NOMO-1 treated with dmso at 0.1 percent for 144 hours (cell line): ENCODE measurements around the gene TMEM184B.

Experiments
- DNase-seq: peaks from one replicate; lab custom pipeline; 2025; ENCODE audit not compliant: unreplicated experiment; lab: John Stamatoyannopoulos, UW

TMEM184B gene

DNA sequence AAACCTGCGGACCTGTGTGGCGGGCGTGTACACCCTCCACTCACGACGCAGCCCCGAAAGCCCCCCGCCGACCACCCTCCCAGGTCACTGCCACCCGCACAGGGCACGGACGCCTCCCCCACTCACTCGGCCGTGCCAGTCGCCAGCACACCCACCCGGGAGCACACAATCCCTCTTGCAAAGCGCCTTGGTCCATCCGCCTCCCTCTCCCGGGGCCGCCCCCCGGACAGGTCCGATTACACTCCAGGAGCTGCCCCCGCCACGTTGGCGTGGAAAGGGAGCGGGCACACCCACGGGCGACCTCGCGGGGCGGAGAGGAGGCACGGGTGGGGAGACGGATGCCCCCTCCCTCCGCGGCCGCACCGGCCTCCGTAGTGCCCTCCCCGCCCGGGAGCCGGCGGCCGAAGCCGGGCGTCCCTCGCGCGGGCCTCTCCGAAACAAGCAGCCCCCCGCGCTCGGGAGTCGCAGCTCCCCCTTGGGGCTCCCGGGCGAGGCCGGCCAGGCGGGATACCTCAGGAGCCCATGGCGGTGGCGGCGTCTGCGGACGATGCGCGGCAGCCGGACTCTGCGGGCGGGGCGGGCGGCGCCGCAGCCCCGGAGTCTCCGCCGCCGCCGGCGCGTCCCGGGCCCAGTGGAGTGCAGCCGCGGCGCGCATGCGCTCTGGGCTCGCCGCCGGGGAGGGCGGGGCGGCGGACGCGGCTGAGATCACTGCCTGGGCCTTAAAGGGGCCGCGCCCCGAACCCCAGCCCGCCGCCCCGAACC, at the start of gene TMEM184B:
Gene TMEM184B (minus strand): TSS at position 638 of the 762 bp plus-strand sequence. CDS start 25,049 bp downstream, outside the sequence.
- DNase-seq = peak; percentile 37

DNA sequence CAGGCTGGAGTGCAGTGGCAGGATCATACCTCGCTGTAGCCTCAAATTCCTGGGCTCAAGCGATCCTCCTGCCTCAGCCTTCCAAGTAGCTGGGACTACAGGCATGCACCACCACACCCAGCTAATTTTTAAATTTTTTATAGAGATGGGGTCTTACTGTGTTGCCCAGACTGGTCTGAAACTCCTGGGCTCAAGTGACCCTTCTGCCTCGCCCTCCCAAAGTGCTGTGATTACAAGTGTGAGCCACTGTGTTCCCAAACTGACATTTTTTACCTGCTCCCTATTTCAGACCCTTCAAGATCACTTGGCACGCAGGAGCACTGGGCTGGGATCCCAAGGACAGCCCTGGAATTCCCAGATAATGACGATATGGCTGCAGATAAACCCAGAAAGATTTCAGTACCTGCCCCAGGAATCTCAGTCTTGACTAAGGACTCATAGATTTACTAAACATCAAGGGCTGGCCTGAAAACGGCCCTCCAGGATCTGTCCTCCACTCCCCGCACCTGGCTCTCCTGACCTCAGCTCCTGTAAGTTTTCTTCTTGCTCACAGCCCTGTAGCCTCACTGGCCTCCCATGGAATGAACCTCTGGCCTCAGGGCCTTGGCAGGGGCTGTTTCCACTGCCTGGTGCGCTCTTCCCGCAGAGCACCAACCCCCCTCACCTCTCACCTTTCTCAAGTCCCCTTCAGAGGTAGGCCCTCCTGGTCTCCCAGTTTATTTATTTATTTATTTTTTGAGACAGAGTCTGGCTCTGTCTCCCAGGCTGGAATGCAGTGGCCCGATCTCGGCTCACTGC, 48.0 kb upstream of the TMEM184B start:
- no peak for DNase-seq

DNA sequence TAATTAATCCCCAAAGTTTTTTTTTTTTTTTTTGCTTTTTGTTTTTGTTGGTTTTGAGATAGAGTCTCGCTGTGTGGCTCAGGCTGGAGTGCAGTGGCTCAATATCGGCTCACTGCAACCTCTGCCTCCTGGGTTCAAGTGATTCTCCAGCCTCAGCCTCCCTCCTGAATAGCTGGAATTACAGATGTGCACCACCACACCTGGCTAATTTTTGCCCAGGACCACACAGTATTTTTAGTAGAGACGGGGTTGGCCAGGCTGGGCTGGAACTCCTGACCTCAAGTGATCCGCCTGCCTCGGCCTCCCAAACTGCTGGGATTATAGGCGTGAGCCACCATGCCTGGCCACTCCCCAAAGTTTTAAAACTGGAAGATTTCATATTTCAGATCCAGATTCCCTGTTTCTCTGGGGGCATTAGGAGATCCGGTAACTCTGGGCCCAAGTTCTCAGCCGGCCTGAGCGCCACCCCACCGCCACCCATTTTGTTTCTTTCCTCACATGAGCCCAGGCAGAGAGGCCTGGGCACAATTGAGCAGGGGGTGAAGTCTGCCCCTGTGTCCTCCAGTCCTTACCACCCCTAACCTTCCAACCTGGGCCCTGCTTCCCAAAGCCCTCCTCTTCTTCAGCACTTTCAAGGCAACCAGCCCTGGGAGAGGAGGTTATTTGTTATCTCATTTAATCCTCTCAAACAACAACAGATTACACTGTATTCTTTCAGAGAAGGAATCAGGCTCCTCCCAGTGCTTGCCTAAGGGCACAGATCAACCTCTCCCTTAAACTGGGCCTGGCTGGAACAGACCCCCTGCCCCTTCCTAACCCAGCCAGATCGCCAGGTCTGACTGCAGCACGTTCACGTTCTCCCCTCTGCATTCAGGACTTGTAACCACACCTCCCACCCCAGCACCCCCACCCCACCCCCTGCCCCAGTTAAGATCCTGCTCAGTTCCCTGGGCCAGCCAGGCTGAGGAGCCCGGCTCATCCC, 46.3 kb upstream of the TMEM184B start:
- no peak for DNase-seq

DNA sequence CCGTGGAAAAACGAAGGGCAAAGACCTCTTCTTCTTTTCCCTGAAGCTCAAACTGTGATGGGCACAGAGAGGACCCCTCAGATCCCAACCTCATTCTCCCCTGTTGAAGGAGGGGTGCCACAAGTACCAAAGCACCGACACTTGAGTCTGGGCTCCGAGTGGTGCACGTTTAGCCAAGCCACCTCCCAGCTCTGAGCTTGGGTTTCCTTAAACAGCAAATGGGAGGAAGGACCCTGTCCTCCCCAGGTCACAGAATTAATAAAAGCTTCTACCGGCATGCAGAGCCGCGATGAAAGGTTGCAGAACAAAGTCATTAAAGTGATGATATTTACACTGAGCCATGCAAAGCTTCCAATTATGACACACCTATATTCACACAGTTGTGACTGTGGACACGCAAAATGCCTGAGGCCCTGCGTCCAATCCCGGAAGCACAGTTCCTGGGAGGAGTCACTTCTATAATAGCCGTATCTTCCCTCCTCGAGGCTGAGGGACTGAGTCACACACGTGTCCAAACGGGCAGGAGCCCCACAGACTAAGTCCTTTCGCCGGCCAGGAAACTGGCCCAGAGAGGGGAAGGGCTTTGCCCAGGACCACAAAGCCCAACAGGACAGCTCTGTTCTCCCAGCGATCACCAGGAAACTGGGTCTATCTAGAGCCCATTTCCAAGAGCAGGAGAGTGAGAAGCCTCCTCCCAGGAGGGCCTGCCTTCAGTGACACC, 45.3 kb upstream of the TMEM184B start:
- DNase-seq = peak; percentile 70

DNA sequence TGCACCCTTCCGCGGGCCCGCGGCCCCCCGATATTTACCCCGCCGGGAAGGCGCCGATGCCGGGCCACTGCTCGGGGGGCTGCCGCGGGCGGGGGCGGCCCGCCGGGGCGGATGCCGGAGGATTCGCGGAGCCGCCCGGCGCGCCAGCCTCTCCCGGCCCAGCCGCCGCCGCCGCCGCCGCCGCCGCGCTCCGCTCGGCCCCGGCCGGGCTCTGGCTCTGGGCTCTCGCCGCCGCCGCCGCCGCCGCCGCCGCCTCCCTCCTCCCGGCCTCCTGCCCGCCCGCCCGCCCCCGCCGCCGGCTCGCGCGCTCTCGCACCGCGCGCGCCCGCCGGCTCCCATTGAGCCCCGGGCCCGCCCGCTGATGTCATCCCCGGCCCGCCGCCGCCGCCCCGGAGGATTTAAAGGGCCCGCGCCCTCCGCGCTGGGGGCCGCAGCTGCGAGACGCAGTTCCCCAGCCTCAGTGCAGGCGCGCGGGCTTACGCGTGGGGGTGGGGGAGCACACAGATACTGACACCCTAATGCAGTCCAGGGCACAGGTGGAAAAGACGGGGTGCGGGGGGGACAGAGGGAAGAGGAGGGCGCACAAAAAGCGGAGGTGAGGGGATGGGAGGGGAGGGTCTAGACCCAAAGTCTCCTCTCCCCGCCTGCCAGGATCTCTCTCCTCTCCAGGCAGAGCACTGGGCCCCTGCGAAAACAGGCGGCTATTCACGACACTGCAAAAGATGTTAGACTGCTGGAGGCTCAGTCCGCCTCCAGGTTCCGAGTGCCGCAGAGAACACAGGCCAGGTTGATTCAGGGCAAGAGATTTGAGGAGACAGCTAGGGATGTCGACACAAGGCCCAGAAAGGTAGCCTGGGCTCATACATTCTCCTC, 44.5 kb upstream of the TMEM184B start, which contains the start of gene CSNK1E:
Gene CSNK1E (minus strand): TSS at position 312 of the 873 bp plus-strand sequence. CDS start 3,276 bp downstream, outside the sequence.
- peak; percentile 39 for DNase-seq

DNA sequence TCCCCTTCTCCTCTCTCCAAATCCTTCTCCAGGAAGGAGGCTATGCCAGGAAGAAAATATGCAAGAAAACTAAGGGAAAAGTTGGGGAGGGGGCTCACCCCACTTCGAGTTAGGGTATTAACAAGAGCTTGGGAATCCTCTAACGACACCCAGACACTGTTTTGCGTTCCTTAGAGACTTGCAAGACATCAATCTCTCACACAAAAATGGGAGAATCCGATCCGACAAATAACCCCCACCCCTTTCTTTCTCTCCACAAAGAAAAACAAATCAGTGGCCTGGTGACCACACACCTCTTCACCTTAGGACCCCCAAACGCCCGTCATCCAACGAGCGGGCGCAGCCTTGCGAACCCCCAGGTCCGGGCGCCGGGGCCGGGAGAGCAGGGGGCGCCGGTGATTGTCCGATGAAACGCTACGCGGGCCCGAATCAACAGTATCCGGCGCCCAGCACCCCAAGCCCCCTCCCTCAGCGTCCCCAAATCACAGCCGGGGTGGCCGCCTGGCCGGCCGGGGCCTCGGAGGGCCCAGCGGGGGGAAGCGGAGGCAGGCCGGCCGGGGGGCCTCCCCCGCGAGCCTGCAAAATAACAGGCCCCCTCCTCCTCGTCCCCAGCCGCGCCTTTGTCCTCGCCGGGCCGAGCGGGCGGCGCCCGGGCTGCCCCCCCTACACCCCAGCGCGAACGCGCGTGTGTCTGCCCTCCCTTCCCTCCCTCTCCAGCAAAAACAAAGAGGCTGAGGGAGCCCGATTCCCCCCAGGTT, 43.7 kb upstream of the TMEM184B start:
- DNase-seq = no peak

DNA sequence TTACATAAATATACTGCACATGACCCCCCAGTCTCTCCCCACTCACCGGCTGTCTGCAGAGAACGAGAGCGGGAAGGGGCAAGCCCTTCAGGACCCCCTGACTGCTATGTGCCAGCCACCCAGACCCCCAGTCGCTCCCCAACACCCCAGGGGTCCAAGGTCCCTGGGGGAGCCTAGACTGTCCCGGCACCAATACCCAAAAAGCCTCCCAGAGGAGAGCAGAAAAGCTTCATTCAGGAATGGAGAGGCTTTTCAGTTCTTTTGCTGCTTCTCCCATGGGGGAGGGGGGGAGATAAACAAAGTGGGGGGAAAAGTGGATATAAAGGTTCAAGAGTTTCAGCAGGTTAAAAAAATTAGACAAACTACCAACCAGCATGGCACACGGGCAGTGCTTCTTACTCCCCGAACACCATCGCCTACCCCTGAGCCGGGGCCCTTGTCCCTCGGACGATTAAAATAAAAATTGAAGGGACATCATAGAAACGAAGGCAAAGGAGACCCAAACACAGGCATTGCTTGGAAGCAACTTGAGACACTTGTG, 43.1 kb upstream of the TMEM184B start:
- no peak for DNase-seq

DNA sequence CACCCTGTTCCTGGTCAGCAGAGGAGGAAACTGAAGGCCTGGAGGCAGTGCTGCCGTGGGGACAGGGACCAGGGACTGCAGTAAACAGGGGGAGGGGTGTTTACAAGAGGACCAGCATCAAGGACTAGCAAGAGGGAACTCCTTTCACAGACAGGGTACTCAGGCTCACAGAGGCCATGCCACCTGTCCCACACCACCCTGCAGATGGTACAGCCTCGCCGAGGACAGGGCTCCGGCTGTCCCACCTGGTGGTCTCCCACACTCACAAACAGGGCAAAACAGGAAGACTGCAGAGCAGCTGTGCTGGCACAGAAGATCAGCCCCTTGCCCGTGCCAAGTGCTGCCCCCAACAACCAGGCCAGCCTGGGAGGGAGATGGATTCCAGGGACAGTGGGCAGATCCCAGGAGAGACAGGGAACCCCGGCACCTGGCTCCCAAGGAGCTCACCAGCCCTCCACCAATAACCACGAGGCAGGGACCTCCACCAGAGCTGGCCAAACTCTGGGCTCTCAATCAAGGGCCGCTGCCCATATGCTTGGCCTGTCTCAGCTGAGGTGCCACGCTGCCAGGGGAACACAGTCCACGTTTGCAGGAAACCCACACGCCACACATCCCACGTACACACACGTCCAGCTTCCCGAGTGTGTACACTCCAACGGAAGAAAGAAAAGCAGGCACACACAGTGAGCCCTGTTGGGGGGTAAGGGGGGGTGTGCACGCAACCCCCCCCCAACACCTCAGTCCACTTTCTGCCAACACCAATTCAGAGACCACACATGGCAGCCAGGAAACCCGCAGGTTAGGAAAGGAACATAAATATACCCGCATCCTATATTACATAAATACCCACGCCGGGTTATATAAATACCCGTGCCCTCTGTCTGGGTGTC, 42.4 kb upstream of the TMEM184B start:
- no peak for DNase-seq

DNA sequence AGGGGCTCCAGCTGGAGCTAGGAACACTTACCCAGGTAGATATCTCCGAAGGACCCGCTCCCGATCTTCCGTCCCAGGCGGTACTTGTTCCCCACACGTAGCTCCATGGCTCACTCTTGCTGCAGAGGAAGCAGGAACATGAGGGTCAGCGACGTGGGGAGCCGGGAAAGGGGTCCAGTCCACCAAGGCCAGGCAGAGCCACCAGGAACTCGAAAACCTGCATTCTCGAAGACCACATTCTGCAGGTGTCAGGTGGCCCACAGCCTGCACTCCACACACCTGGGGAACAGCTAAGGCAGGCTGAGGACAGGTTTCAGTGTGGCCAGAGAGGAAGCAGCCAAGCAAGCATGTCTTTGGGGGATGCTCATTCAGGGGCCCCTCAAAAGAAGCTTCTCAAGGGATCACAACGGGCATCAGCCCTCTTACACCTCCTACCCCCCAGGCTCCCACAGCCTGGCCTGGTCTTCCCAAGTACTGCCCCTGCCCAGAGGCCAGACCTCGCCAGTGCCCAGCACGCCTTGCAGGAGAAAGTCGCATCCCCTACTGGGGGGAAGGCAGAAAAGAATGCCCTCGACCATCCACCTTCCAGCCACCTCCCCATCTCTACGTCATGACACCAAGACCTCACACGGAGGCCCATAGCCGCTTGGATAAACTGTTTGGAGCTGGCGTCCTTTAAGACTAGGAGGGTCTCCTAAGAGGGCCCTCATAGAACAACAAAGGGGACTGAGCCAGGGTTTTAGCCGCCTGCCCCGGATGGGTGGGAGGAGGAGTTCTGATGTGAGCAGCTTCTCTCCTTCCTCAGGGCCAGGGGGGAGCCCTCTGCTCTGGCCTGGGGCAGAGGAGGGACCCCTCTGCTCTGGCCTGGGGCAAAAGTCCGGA, 41.5 kb upstream of the TMEM184B start:
- no peak for DNase-seq

DNA sequence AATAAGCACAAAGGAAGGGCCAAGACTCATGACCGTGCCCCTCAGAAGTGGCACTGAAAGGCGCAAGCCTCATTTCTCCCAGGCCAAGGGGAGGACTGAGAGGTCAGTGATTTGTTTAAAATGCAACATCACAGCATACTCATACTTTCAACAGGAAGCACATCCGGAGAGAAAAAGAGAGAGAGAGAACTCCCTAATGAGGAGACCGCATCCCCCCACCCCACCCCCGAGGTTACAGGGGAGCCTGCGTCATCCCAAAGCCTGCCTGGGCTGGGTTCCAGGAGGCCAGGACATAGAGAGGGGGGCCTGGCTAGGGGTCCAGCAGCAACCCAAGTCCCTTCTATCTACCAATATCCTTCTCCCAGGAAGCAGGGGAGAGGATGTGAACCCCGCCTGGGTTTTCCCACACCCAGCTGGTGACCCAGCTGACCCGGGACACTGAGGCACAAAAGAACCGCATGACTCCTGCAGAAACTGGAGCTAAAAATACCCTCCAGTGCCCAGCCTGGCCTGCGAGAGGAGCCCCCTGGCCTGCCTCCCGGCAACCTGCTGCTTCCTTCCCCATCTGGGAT, 40.7 kb upstream of the TMEM184B start:
- DNase-seq = no peak

DNA sequence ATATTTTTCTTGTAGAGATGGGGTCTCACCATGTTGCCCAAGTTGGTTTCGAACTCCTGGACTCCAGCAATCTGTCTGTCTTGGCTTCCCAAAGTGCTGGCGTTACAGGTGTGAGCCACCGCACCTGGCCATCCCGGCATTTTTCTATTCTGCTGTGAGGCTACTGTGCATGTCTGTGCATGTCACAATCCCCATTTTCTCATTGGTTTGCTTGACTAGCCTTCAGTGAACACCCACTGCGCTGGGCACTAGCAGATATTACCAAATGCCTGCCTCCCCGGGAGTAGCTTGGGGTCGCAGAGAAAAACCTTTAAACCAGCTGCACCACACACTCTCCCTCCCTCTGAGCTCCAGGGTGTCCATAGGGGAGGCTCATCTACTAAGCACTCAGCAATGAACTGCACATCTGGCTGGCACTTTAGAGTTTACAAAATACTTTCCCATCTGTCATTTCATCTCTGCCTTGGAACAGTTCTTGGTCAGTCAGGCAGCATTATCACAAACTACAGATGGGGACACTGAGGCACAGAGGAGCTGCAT, 39.5 kb upstream of the TMEM184B start:
- no peak for DNase-seq

DNA sequence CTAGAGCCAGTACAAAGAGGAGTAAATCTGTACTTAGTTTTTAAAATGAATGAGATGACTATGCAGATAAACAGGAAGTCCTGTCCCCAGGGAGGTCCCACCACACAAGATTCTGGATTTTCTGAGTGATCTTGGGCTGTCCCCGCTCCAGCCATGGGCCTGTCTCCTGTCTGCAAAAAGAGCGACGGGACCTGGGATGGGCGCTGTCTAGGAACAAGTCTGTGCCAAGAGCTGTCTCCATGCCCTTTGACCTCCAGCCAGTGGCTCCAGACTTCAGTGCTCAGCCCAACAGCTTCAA, 38.5 kb upstream of the TMEM184B start:
- no peak for DNase-seq

DNA sequence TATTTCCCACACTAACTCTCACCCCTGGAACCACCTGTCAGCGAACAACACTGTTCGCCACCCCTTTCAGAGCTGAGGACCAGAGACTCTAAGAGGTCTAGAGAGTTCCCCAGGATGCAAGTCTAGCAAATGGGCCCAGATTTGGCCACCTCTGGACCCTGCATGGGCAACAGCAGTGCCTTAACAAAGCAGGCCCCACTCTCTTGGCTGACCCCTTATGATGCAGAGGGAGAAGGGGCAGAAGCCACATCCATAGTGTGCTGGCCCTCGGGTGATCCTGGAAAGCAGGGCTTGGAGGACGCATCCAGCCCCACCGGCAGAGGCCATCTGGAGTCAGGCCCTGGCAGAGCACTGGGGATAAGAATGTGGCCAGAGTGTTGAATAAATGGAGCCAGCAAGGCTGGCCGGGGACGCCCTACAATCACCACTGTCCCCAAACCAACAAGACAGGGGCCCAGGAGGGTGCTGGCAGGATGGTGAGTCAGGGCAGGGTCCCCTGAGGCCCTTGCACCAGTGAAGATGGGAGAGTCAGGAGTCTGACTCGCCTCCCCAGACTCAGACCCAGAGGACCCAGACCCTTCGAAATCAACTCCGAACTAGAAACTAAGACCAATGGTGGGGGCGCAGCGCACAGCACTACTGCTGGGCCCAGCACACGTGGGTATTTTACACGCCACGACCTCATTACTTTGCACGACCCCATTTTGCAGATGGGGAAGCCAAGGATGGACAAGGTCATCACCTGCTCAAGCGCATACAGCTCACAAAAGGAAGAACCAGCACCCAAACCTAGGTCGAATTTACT, 37.9 kb upstream of the TMEM184B start:
- no peak for DNase-seq

DNA sequence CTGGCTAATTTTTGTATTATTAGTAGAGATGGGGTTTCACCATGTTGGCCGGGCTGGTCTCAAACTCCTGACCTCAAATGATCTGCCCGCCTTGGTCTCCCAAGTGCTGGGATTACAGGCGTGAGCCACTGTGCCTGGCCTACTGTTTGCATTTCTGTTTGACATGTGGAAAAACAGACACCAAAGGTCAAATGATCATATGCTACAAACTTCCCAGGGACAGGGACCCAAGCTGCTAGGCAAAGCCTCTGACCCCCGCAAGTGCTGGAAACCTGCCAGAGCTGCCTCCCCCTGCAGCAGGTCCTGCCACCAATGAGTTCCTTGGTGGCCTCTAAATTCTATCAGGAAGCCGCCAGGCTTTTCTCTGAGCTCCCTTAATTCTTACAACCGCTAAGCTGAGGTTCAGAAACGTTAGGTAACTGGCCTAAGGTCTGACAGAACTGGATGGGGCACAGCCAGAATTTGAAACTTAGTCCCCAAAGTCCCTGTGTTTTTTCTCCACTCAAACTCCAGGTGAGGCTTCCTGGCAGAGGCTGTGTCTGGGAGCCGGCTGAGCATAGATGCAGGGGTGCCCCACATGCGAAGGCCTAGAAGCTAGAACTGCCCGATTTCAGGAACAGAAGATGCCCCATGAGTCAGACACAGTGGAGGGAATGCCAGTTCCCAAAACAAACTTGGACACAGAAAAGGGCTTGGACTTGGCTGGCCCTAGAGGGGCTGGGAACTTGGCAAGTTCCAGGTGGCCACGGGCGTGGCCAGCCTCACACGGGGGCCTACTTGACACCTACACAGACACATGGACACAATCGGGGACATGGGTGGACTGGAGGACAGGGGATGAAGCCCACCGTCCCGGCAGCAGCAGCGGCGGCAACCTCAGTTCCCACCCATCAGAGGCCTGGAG, 37.1 kb upstream of the TMEM184B start:
- no peak for DNase-seq
